Measurements from ENCODE around the gene LRIT1. TPM values are rescaled to one million over a fixed set of nuclear protein-coding genes. Genes with fewer than 3 reads are reported as not detected.

Gene LRIT1
- total RNA-seq, 2 experiments from 2014 or later = not detected

DNA sequence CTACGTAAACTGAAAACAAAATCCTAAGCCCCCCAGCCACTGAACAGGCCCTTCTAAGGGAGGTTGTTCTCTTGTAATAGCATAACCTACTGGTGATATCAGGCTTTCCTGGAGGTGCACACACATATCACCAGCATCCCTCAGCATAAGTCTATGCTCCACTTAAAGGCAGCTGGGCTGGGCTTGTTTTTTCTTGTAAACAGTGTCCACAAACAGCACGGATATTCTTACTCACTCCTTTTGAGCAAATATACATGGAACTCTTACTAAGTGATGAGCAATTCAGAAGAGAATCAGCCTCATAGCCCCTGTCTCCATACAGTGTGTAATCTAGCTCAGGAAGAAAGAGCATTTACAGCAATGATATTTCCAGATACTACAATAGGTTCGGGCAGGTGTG, 2.4 kb downstream of the LRIT1 start:
- ChIA-PET POLR2A (no interaction called here), CTCF (no interaction called here)
- no peaks in the 10 kb centered on the region for H3K9me3 Mint-ChIP-seq
- no peaks in the 10 kb centered on the region for H3K36me3 Mint-ChIP-seq (ENCODE audit: low read depth)
- H3K4me1 Mint-ChIP-seq = no peaks in the 10 kb centered on the region
- no peak for DNase-seq
- H3K27me3 Mint-ChIP-seq = peaks cover 6% of the 10 kb centered on the region
- H3K27ac Mint-ChIP-seq = no peak overlapping the region
- no peak overlapping the region for H3K4me3 Mint-ChIP-seq

DNA sequence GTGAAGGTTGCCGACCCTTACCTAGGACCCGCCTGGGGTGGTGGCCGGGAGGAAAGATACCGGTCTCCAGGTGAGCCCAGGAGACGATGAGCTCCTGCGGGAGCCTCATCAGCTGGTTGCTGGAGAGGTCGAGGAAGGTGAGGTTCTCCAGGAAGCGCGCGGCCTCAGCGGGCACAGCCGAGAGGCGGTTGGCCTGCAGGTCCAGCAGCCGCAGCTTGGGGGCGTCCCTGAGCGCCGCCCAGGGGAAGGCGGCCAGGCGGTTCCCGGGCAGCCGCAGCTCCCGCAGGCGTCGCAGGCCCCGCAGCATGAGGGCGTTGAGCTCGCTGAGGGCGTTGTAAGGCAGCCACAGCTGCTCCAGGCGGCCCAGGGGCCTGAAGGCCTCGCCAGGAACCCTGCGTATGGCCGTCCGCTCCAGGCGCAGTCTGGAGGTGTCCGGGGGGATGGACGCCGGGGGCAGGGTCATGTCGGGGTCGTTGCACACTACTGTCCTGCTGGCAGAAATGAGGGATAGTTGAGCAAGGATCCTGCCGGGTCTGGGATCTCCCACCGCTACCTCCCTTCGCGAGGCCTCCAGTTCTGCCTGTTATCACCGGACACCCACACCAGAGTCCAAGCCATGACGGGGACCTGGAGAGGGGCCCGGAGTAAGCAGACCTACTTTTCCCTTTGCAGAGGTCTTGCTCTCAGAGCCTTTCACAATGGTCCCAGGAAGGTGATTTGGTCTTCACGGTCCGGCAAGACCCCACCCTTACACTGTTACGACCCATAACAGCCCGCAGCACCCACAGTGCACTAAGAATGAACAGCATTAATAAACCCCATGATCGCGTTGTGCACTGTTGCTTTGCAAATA, 3.9 kb downstream of the LRIT1 start:
- POLR2A ChIA-PET = no interaction called here
- H3K9me3 Mint-ChIP-seq = no peaks in the 10 kb centered on the region
- H3K4me3 Mint-ChIP-seq = no peak overlapping the region
- H3K4me1 Mint-ChIP-seq = no peaks in the 10 kb centered on the region
- peaks cover 6% of the 10 kb centered on the region for H3K27me3 Mint-ChIP-seq
- no peak for DNase-seq
- no peaks in the 10 kb centered on the region for H3K36me3 Mint-ChIP-seq (ENCODE audit: low read depth)
- H3K27ac Mint-ChIP-seq = no peak overlapping the region
- CTCF ChIA-PET = interaction anchor here (1.1 to 1.6 kb wide), 2 partner anchors 27 to 300 kb away, joined by 3 to 4 read pairs; no protein-coding TSS in a partner anchor

- Mint-ChIP-seq H3K36me3 (ENCODE audit: low read depth) (no peaks in the 10 kb centered on the region), H3K4me1 (no peaks in the 10 kb centered on the region)
- CTCF ChIA-PET = interaction anchor here (1.1 to 1.6 kb wide), 2 partner anchors 28 to 301 kb away, joined by 3 to 4 read pairs; no protein-coding TSS in a partner anchor
Measured at GRCh38 chr10:84236807-84237198, 4.5 kb downstream of the LRIT1 start.

DNA sequence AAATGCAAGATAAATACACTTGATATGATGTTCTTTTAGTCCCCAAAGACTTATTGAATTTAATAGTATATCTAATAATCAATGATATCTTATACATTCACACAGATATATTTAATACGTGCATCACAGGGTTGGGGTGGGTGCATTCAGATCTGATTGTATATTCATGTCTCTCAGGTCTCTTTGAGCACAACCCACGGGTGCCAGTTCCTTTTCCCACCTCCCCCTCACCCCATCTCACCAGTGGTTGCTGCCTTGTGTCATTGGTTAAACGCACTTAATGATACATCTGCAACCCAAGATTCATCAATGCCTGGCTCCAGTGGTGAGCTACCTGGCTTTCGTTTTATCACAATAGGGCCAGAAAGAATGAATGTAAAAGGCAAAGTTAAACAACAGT, 6.2 kb downstream of the LRIT1 start:
- Mint-ChIP-seq H3K27me3 (peaks cover 6% of the 10 kb centered on the region), H3K4me3 (no peak overlapping the region), H3K27ac (no peak overlapping the region), H3K9me3 (no peaks in the 10 kb centered on the region), H3K4me1 (no peaks in the 10 kb centered on the region), H3K36me3 (ENCODE audit: low read depth) (no peaks in the 10 kb centered on the region)
- DNase-seq = no peak
- ChIA-PET CTCF (no interaction called here), POLR2A (no interaction called here)

More at GRCh38 chr10:84236807-84237198, 4.5 kb downstream of the LRIT1 start:
- no peak for DNase-seq
- peaks cover 6% of the 10 kb centered on the region for H3K27me3 Mint-ChIP-seq
- H3K27ac Mint-ChIP-seq = no peak overlapping the region
- no peak overlapping the region for H3K4me3 Mint-ChIP-seq
- no peaks in the 10 kb centered on the region for H3K9me3 Mint-ChIP-seq
- POLR2A ChIA-PET = no interaction called here

DNA sequence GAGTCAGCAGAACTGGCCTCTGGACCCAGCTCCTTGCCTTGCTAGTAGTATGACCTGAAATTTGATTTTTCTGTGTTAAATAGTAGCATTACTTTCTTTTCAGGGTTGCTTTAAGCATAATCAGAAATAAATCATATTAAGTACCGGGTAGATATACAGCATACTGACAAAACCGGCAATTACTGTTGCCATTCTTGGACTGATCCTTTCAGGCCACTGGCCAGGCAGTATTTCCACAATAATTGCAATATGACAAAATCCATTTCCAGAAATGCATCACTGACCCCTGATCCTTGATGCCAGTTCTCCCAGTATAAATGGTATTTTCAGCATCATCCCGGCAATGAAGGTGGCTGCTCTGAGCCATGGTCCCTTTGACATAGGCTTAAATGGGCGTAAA, 6.9 kb downstream of the LRIT1 start:
- Mint-ChIP-seq H3K4me1 (no peaks in the 10 kb centered on the region), H3K4me3 (no peak overlapping the region), H3K36me3 (ENCODE audit: low read depth) (no peaks in the 10 kb centered on the region), H3K27ac (no peak overlapping the region), H3K9me3 (no peaks in the 10 kb centered on the region), H3K27me3 (peaks cover 6% of the 10 kb centered on the region)
- DNase-seq = no peak
- ChIA-PET POLR2A (no interaction called here), CTCF (no interaction called here)

DNA sequence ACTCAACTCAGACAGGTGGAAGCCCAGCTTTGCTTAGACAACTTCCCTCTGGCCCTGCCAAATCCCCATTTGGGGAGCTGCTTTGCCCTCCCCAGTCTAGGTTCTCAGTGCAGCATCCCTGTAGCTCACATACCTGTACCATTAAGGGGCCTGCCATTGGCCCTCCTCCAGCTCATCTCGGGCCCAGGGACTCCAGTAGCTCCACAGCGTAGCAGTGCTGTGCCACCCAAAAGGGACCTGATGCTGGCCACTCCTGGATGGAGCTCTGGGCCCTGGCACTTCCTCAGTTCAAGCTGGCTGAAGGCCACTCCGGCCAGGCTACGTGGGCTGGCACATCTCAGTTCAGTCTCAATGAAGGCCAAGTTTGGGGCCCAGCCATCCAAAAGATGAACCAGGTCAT, 7.4 kb downstream of the LRIT1 start:
- Mint-ChIP-seq H3K4me3 (no peak overlapping the region), H3K9me3 (no peaks in the 10 kb centered on the region), H3K27ac (no peak overlapping the region), H3K4me1 (no peaks in the 10 kb centered on the region), H3K36me3 (ENCODE audit: low read depth) (no peaks in the 10 kb centered on the region), H3K27me3 (peaks cover 9% of the 10 kb centered on the region)
- no peak for DNase-seq
- CTCF ChIA-PET = interaction anchor here (1.0 kb wide), 2 partner anchors 23 to 86 kb away, joined by 3 to 4 read pairs; no protein-coding TSS in a partner anchor
- POLR2A ChIA-PET = no interaction called here

GRCh38 chr10:84232376-84232775, 9.0 kb downstream of the LRIT1 start:
- CTCF ChIA-PET = no interaction called here
- H3K36me3 Mint-ChIP-seq (ENCODE audit: low read depth) = no peaks in the 10 kb centered on the region

GRCh38 chr10:84230359-84230758, 11.0 kb downstream of the LRIT1 start:
- no peak for DNase-seq
- ChIA-PET CTCF (no interaction called here), POLR2A (no interaction called here)
- H3K27me3 Mint-ChIP-seq = peaks cover 15% of the 10 kb centered on the region
- H3K4me3 Mint-ChIP-seq = no peak overlapping the region
- H3K36me3 Mint-ChIP-seq (ENCODE audit: low read depth) = no peaks in the 10 kb centered on the region
- H3K4me1 Mint-ChIP-seq = no peaks in the 10 kb centered on the region
- no peaks in the 10 kb centered on the region for H3K9me3 Mint-ChIP-seq
- no peak overlapping the region for H3K27ac Mint-ChIP-seq

More at GRCh38 chr10:84232376-84232775, 9.0 kb downstream of the LRIT1 start:
- POLR2A ChIA-PET = no interaction called here
- Mint-ChIP-seq H3K4me1 (no peaks in the 10 kb centered on the region), H3K9me3 (no peaks in the 10 kb centered on the region), H3K27ac (no peak overlapping the region), H3K4me3 (no peak overlapping the region), H3K27me3 (peaks cover 13% of the 10 kb centered on the region)
- no peak for DNase-seq

DNA sequence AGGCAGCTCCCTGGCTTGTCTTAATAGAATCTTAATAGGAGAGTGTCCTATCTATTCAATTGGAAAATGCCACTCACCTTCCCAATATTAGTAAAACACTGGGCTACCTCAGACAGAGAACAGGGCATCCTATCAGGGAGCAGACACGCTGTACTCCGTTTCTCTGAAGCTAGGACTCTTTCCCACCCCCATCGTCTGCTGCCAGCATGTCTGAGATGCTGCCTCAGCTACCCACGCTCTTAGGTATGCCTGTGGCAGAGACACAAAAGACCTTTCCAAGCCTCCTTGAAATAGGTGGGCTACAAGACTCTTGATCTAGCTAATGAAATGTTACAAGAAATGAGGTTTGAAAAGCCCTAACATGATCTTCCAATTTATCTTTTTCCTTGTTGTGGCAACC, 13.5 kb downstream of the LRIT1 start:
- ChIA-PET CTCF (no interaction called here), POLR2A (no interaction called here)
- Mint-ChIP-seq H3K4me3 (no peak overlapping the region), H3K36me3 (ENCODE audit: low read depth) (no peaks in the 10 kb centered on the region), H3K9me3 (no peaks in the 10 kb centered on the region), H3K27me3 (peaks cover 15% of the 10 kb centered on the region), H3K27ac (no peak overlapping the region), H3K4me1 (no peaks in the 10 kb centered on the region)
- no peak for DNase-seq

DNA sequence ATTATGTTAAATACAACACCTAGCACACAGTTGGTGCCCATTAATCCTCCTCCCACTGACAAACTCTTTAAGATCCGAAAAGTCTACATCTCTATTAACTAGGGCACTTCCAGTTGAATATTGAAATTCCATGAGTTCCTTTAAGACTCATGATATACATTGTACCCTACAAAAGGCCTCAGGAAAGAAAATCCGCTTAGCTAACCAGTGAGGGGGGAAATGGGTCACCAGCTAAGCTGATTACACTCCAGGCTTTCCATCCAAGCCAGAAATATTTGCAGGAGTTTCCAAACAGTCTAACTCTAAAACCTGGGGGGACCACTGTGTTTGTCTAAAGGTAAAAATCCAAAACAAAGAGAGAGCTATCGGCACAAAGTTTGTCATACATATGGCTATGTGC, 14.7 kb downstream of the LRIT1 start:
- Mint-ChIP-seq H3K27ac (no peak overlapping the region), H3K4me1 (no peaks in the 10 kb centered on the region), H3K4me3 (no peak overlapping the region), H3K36me3 (ENCODE audit: low read depth) (no peaks in the 10 kb centered on the region), H3K27me3 (peaks cover 15% of the 10 kb centered on the region), H3K9me3 (no peaks in the 10 kb centered on the region)
- DNase-seq = no peak
- ChIA-PET CTCF (no interaction called here), POLR2A (no interaction called here)

DNA sequence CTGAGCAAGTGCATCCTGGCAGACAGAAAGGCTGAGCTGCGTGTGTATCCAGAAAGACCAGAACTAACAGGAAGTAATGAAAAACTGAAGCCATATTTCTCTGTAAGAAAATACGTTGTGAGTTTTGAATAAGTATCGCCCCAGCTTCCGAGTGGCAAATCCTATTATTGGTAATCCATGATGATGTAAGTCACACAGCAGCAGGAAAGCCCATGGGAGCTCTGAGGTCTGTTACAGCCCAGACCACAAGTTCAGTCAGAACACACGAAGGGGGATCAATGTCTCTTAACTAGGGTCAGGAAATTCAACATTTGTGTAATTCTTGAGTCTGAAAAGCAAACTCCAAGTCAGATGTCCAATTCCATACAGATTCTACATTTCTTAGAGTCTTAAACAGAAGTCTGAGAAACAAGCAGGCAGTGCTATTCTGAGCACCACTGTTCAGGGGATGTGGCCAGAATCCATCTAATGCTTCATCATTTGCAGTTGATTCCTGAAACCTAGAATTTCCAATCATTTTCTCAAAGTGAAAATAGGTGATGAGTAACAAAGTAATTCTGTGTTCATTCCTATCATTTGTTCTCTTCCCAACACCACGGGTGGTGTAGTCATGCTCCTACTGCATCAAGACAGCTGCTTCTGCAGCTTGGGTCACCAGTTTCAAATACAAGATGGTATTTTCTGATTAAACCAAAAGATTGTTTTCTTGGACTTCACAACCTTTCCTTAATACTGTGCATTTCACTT, 15.7 kb downstream of the LRIT1 start, which contains the start of gene LRIT2:
Gene LRIT2, minus strand, starts transcription at position 118 of the 747 bp plus-strand sequence. Its CDS starts 24 bp downstream, at position 94.
- H3K27ac Mint-ChIP-seq = no peak within 1 kb of the TSS
- ChIA-PET POLR2A (no interaction called here), CTCF (no interaction called here)
- no peak for DNase-seq
- no peaks in the 10 kb centered on the region for H3K36me3 Mint-ChIP-seq (ENCODE audit: low read depth)
- H3K4me1 Mint-ChIP-seq = no peaks in the 10 kb centered on the region
- peaks cover 15% of the 10 kb centered on the region for H3K27me3 Mint-ChIP-seq
- H3K9me3 Mint-ChIP-seq = no peaks in the 10 kb centered on the region
- H3K4me3 Mint-ChIP-seq = no peak within 1 kb of the TSS

DNA sequence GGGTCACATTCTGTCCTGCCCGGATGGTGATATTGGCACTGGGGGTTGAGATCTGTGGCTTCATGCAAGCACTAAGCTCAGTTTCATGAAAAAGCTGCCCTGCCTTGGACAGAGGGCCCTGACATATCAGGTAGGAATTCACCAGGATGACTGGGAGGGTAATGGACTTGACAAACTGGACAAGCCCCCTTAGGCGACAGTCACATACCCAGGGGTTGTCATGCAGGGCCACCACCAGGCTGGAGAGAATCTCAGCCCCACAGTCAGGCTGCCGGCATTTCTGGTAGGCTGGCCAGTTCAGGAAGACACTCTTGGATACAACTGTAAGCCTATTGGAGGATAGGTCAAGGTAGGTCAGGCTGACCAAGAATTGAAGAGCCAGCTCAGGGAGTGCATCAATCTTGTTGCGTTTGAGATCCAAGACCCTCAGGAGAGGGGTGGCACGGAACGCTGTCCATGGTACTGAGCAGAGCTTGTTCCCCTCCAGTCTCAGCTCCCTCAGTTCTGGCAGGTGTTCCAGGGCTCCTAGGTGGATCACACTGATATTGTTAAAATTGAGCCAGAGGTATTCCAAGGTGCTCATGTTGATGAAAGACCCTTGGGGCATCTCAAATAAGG, 16.8 kb downstream of the LRIT1 start:
- no peak overlapping the region for H3K4me3 Mint-ChIP-seq
- no peak overlapping the region for H3K27ac Mint-ChIP-seq
- peaks cover 14% of the 10 kb centered on the region for H3K27me3 Mint-ChIP-seq
- no peaks in the 10 kb centered on the region for H3K36me3 Mint-ChIP-seq (ENCODE audit: low read depth)
- H3K9me3 Mint-ChIP-seq = peaks cover 2% of the 10 kb centered on the region
- no peak for DNase-seq
- CTCF ChIA-PET = no interaction called here
- POLR2A ChIA-PET = no interaction called here
- H3K4me1 Mint-ChIP-seq = no peaks in the 10 kb centered on the region

DNA sequence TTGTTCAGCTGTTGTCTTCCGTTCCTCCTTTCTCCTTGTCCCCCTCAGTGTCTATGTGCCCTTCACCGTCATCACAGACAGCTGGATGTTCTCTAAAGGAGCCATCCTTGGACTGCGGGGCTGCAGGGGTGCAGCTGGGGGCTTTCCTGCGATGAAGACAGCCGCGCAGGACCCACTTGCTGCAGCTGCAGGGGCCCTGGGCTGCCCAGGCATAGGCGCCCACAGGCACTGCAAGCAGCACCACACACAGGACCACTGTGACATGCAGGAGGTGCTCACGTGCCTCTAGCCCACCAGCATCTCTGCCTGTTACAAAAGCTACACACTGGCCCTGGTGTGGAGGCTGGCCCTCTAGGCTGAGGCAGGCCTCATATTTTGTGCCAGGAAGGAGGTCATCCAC, 19.4 kb downstream of the LRIT1 start:
- peaks cover 2% of the 10 kb centered on the region for H3K27me3 Mint-ChIP-seq
- no peak overlapping the region for H3K27ac Mint-ChIP-seq
- ChIA-PET POLR2A (no interaction called here), CTCF (no interaction called here)
- peaks cover 6% of the 10 kb centered on the region for H3K9me3 Mint-ChIP-seq
- DNase-seq = no peak
- no peak overlapping the region for H3K4me3 Mint-ChIP-seq
- no peaks in the 10 kb centered on the region for H3K36me3 Mint-ChIP-seq (ENCODE audit: low read depth)
- no peaks in the 10 kb centered on the region for H3K4me1 Mint-ChIP-seq

Data from activated CD4-positive, alpha-beta memory T cell treated with anti-CD3 and anti-CD28 coated beads, Interleukin-2, amount 10 ng/mL, durations not matched to agents 7 days and 5 days (primary cell).